ENCODE data around the gene TIAL1.

DNA sequence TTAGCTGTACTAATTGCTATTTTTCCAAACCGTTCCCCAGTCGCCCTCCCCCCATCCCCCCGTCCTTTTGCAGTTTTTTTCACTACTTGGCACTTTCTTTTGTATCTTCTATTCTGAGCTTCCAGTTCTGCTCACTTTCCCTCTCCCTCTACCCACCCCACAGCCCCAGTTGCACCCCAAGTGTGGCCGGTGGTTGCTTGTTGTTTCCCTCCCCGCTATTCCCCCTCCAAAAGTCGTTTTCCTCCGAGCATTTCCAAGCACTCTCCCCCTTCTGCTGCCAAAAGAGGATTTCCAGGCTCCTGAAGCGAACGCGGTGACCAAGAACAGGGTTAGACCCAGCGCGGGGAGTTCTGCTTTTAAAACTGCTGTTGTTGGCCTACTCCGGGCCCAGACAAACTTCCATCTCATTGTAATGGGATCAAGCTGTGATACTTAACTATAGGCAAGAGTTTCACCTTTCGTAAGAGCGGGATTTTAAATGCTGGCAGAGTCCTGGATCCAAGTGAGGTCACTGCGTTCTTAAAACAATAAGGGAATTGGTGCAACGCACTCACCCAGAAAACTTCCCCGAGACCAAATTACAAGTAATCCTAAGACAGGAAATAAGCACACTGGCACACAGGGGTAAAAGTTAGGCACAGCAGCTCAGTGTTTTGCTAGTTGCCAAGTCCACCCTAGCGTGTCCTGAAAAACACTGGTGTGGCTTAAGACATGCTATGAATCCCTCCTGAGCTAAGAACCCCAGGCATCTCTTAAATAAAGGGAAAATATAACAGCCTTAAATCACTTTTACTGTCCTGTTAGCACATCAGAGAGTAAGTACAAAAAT, 52.7 kb downstream of the TIAL1 start:
- no peak for TF ChIP-seq POLR2A (IDR thresholded peaks at IDR 0.05)
- TF ChIP-seq, protein P1, sequence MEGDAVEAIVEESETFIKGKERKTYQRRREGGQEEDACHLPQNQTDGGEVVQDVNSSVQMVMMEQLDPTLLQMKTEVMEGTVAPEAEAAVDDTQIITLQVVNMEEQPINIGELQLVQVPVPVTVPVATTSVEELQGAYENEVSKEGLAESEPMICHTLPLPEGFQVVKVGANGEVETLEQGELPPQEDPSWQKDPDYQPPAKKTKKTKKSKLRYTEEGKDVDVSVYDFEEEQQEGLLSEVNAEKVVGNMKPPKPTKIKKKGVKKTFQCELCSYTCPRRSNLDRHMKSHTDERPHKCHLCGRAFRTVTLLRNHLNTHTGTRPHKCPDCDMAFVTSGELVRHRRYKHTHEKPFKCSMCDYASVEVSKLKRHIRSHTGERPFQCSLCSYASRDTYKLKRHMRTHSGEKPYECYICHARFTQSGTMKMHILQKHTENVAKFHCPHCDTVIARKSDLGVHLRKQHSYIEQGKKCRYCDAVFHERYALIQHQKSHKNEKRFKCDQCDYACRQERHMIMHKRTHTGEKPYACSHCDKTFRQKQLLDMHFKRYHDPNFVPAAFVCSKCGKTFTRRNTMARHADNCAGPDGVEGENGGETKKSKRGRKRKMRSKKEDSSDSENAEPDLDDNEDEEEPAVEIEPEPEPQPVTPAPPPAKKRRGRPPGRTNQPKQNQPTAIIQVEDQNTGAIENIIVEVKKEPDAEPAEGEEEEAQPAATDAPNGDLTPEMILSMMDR (IDR thresholded peaks at IDR 0.05), result no peak

Measured in testis (tissue), 2 donors.